Mucosa of descending colon (tissue), 3 donors: ENCODE results near the gene ORM2. TPM values are rescaled to one million over a fixed set of nuclear protein-coding genes. Genes with fewer than 3 reads are reported as not detected.

ENCODE experiments used
- ATAC-seq: fragments of 200-7000 bp; cut with Tn5 transposase; one replicate; pipeline ENCODE4 v1.9.1; 2020; ENCODE audit warnings: mild to moderate bottlenecking, moderate library complexity
- DNase-seq, 3 donors: peaks; one replicate each; pipeline ENCODE4 v3.0.0-alpha.2; 2020
- H3K36me3 ChIP-seq: fragments of 200-600 bp; one replicate; pipeline ENCODE4 v1.8.0; 2021; ENCODE audit warnings: low read depth, mild to moderate bottlenecking
- H3K4me1 ChIP-seq: fragments of 200-600 bp; one replicate; pipeline ENCODE4 v1.8.0; 2021; ENCODE audit warnings: low read depth, mild to moderate bottlenecking
- H3K4me3 ChIP-seq: fragments of 200-600 bp; one replicate; pipeline ENCODE4 v1.8.0; 2021; ENCODE audit warnings: mild to moderate bottlenecking
- H3K9me3 ChIP-seq: fragments of 200-600 bp; one replicate; pipeline ENCODE4 v1.8.0; 2021; ENCODE audit warnings: mild to moderate bottlenecking
- CTCF ChIP-seq: fragments of 200-600 bp; IDR thresholded peaks from one replicate; pipeline ENCODE4 v1.8.0; 2022; ENCODE audit warnings: antibody characterized with exemption, mild to moderate bottlenecking
- intact Hi-C, 2 donors: fragments of 100-400 bp; cut with DNase I in 1 of 2; cut with micrococcal nuclease in 1 of 2; formaldehyde crosslinking; loops; one replicate each; pipeline versions ENCODE4 v1.11.0 to v1.11.1; 2022; cut with DNase I, micrococcal nuclease
- total RNA-seq, 3 donors: library from RNA; stranded (reverse); fragmentation: NEBNext Ultra II Directional in 2 of 3; extraction: Animal tissue kit (Norgen Biotek cat#: 25700) in 2 of 3; gene quantifications; one replicate each; pipeline versions ENCODE4 v1.2.1 to v1.2.4, GENCODE V29; 2021 to 2023
- donor health status: DM: no; HTN: no; CAD: no; lungs with moderate emphysema.
- donor health status: DM: no; HTN: no; CAD: no.
- donor health status: DM: no; HTN: yes; CAD: no.

The ORM2 gene
- total RNA-seq, 3 donors from 2014 or later = 1.0 TPM; not detected in 2

DNA sequence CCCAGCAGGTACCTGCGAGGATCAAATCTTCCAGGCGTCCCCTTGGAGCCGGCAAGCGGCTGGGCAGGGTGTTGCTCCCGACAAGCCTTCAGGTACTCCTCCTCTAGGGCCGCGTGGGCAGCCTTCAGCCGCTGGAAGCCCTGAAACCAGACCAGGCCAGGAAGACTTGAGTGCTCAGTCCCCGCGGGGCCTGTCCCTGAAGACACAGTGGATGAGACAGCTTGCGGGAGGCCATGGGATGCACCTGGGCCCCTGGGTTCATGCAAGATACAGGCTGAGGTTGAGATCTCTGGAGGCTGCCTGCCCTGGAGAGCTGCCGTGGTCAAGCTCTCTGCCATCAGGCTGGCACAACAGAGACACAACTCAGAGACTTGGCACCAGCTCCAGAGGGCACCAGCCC is 32.7 kb downstream of the ORM2 start:
- no peak for DNase-seq
- TF ChIP-seq CTCF = no peak
- H3K4me3 ChIP-seq = no peak overlapping the region
- intact Hi-C loops = no loop called here
- H3K4me1 ChIP-seq = peaks cover 17% of the 10 kb centered on the region
- no peaks in the 10 kb centered on the region for H3K9me3 ChIP-seq
- no peak for ATAC-seq
- H3K36me3 ChIP-seq = peaks cover 37% of the 10 kb centered on the region

GRCh38 chr9:114363424-114363823 is 33.8 kb downstream of the ORM2 start:
- ATAC-seq (no peak), DNase-seq (no peak)
- peaks cover 20% of the 10 kb centered on the region for H3K4me1 ChIP-seq
- no peak for TF ChIP-seq CTCF
- no peaks in the 10 kb centered on the region for H3K9me3 ChIP-seq
- H3K36me3 ChIP-seq = peaks cover 32% of the 10 kb centered on the region
- intact Hi-C loops = no loop called here
- H3K4me3 ChIP-seq = no peak overlapping the region

- ATAC-seq (peak; percentile 3), DNase-seq (no peak)
- intact Hi-C loops = no loop called here
- no peak for TF ChIP-seq CTCF
- no peaks in the 10 kb centered on the region for H3K9me3 ChIP-seq
- H3K4me1 ChIP-seq = peaks cover 20% of the 10 kb centered on the region
- peaks cover 27% of the 10 kb centered on the region for H3K36me3 ChIP-seq
- no peak overlapping the region for H3K4me3 ChIP-seq
Observed at GRCh38 chr9:114364134-114365041, 34.7 kb downstream of the ORM2 start.

DNA sequence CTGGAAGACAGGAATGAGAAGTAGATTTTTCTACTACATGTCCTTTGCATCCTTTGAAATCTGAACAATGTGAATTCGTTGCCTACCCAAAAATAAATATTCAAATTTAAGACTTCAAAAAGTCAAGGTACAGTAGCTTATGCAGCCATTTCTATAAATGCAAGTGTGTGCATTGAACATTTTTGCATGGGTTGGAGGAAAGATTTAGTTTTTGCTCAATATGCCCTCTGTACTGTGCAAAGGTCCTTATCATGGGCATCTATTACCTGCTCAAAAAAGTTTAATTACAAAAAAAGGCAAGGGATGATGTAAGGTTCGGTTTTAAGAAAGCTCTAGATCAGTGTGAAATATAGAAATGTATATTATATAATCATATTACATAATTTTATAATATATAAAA is 35.5 kb downstream of the ORM2 start:
- DNase-seq (no peak), ATAC-seq (no peak)
- peaks cover 19% of the 10 kb centered on the region for H3K36me3 ChIP-seq
- intact Hi-C loops = no loop called here
- peaks cover 20% of the 10 kb centered on the region for H3K4me1 ChIP-seq
- no peak for TF ChIP-seq CTCF
- no peaks in the 10 kb centered on the region for H3K9me3 ChIP-seq
- H3K4me3 ChIP-seq = no peak overlapping the region

DNA sequence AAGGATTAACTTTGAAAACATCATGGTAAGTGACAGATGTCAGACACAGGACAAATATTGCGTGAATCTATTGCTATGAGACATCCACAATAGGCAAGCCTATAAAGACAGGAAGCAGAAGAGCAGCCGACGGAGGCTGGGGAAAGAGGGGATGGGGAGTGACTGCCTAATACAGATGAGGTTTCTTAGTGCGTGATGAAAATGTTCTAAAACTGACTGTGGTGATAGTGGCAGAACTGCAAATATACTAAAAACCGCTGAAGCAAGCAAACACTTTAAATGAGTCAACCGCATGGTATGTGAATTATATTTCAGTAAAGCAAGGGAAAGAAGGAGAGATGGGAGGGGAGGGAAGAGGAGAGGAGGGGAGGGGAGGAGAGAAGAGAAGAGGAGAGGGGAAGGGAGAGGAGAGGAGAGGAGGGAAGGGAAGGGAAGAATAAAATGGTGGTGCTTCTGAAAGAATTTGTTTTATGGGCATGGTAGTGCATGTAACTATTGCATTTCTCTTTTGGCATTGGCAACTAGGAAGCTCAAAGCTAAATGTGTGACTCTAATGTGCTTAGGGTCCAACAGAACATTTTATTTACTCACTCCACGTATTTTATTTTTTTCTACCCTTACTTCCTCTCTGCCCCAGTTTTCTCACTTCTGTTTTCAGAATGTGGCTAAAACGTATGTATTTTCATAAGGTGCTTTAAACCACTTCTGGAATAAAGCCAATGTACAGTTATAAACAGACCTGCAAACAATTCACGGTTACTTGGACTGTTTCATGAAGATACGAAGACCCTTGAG is 36.9 kb downstream of the ORM2 start:
- Histone ChIP-seq H3K4me1 (peaks cover 26% of the 10 kb centered on the region), H3K4me3 (no peak overlapping the region), H3K9me3 (no peaks in the 10 kb centered on the region), H3K36me3 (peaks cover 8% of the 10 kb centered on the region)
- TF ChIP-seq CTCF = no peak
- intact Hi-C loops = no loop called here
- DNase-seq (no peak), ATAC-seq (peak; percentile 60)
